Sigmoid colon (tissue), 7 donors: ENCODE data around the gene INTS11. TPM values are rescaled to one million over a fixed set of nuclear protein-coding genes. Genes with fewer than 3 reads are reported as not detected.

ENCODE experiments used
- DNase-seq: peaks from one replicate; pipeline ENCODE4 v3.0.0-alpha.2; 2019
- H3K27ac ChIP-seq, 4 donors: fragments of 200-600 bp; sonication (generic); one replicate each; pipeline ENCODE4 v1.5.1; 2016 to 2019; ENCODE audit warnings: mild to moderate bottlenecking in 1 of 4
- H3K27me3 ChIP-seq, 3 donors: fragments of 200-600 bp; sonication (generic); one replicate each; pipeline ENCODE4 v1.5.1; 2019; ENCODE audit warnings: mild to moderate bottlenecking in 1 of 3
- H3K36me3 ChIP-seq, 4 donors: fragments of 200-600 bp; sonication (generic); one replicate each; pipeline ENCODE4 v1.5.1; 2016 to 2019
- H3K4me1 ChIP-seq, 4 donors: fragments of 200-600 bp; sonication (generic); one replicate each; pipeline ENCODE4 v1.5.1; 2017 to 2019
- H3K4me3 ChIP-seq, 4 donors: fragments of 200-600 bp; sonication (generic); one replicate each; pipeline ENCODE4 v1.5.1; 2017 to 2019; ENCODE audit warnings: mild to moderate bottlenecking in 2 of 4, moderate library complexity in 1 of 4
- H3K9me3 ChIP-seq, 4 donors: fragments of 200-600 bp in 3 of 4; sonication (generic) in 3 of 4; one replicate each; pipeline versions ENCODE4 v1.5.1 to v1.6.1; 2013 to 2019
- CTCF ChIP-seq, 4 experiments: fragments of 450-650 bp in 3 of 4; fragments of 200-600 bp in 1 of 4; IDR thresholded peaks; one replicate each; pipeline ENCODE4 v1.5.1; 2016 to 2019; ENCODE audit warnings: antibody characterized with exemption in 4 of 4, mild to moderate bottlenecking in 3 of 4, moderate library complexity in 2 of 4
- EP300 ChIP-seq, 4 donors: sonication (generic); formaldehyde crosslinking; IDR thresholded peaks; one replicate each; pipeline ENCODE4 v1.6.1; 2017; ENCODE audit warnings: antibody characterized with exemption in 4 of 4
- POLR2A ChIP-seq, 2 donors: fragments of 450-650 bp; IDR thresholded peaks; one replicate each; pipeline ENCODE4 v1.6.1; 2016; ENCODE audit warnings: antibody characterized with exemption in 2 of 2, mild to moderate bottlenecking in 2 of 2, moderate library complexity in 2 of 2
- POLR2AphosphoS5 ChIP-seq, 4 donors: sonication (generic); formaldehyde crosslinking; IDR thresholded peaks; one replicate each; pipeline ENCODE4 v1.6.1; 2017; ENCODE audit warnings: antibody characterized with exemption in 4 of 4
- WGBS, 2 donors: extraction: QIAGEN DNeasy Blood & Tissue Kit; methylation state at CpG; one replicate each; pipeline ENCODE4 v1.1.7; 2013; 5-methylcytosine and 5-hydroxymethylcytosine counted together
- intact Hi-C: fragments of 100-400 bp; cut with DNase I; formaldehyde crosslinking; loops from one replicate; pipeline ENCODE4 v1.15.1; 2023
- polyA plus RNA-seq, 3 donors: library from polyadenylated mRNA; stranded (reverse); fragments of 200-250 nt; gene quantifications; one replicate each; pipeline ENCODE4 v1.2.3, GENCODE V29; 2013
- total RNA-seq, 4 donors: library from RNA; depleted of rRNA; stranded (reverse); fragments of >200 nt; gene quantifications; one replicate each; pipeline ENCODE4 v1.1.0, GENCODE V29; 2016
- donor health status: healthy with polysubstance abuse.
- donor health status: Bipolar disorder and iron deficiency.
- donor health status: healthy.

The INTS11 gene
- total and polyA plus RNA-seq, 7 donors, result 58.3 to 135 (median 87.1) TPM

- Histone ChIP-seq H3K4me3 (no peak overlapping the region), H3K9me3 (no peaks in the 10 kb centered on the region), H3K27ac (no peak overlapping the region), H3K27me3 (peaks cover 15 to 34% (median 32%) of the 10 kb centered on the region in 3 donors), H3K36me3 (no peaks in the 10 kb centered on the region), H3K4me1 (peaks cover 0 to 7% (median 4%) of the 10 kb centered on the region in 4 donors)
- TF ChIP-seq POLR2AphosphoS5 (IDR thresholded peaks at IDR 0.05) (no peak), POLR2A (IDR thresholded peaks at IDR 0.05) (no peak), EP300 (IDR thresholded peaks at IDR 0.05) (no peak), CTCF (IDR thresholded peaks at IDR 0.05) (no peak)
- intact Hi-C loops, result no loop called here
- WGBS, 2 donors, result 40 to 68% methylated on average over 50 of the region's 50 CpGs
- DNase-seq, result no peak
These were observed 37.9 kb downstream of the INTS11 start for GRCh38 chr1:1286313-1287261.

GRCh38 chr1:1285611-1286311 is 38.7 kb downstream of the INTS11 start:
- no peak overlapping the region for H3K4me3 ChIP-seq
- peaks cover 15 to 34% (median 32%) of the 10 kb centered on the region in 3 donors for H3K27me3 ChIP-seq
- intact Hi-C loops, result no loop called here
- H3K36me3 ChIP-seq, result no peaks in the 10 kb centered on the region
- WGBS, 2 donors, result 22 to 68% methylated on average over 37 of the region's 37 CpGs
- H3K27ac ChIP-seq, result no peak overlapping the region
- no peaks in the 10 kb centered on the region for H3K4me1 ChIP-seq
- DNase-seq, result no peak
- H3K9me3 ChIP-seq, result no peaks in the 10 kb centered on the region
- TF ChIP-seq POLR2AphosphoS5 (IDR thresholded peaks at IDR 0.05) (no peak), POLR2A (IDR thresholded peaks at IDR 0.05) (no peak), EP300 (IDR thresholded peaks at IDR 0.05) (no peak), CTCF (IDR thresholded peaks at IDR 0.05) (no peak)

GRCh38 chr1:1285102-1285571 is 39.3 kb downstream of the INTS11 start:
- intact Hi-C loops, result no loop called here
- Histone ChIP-seq H3K9me3 (no peaks in the 10 kb centered on the region), H3K4me1 (no peaks in the 10 kb centered on the region), H3K36me3 (no peaks in the 10 kb centered on the region), H3K27me3 (peaks cover 15 to 34% (median 32%) of the 10 kb centered on the region in 3 donors), H3K27ac (no peak overlapping the region), H3K4me3 (no peak overlapping the region)
- DNase-seq, result peak; percentile 64
- 91 to 93% methylated on average over 22 of the region's 22 CpGs for WGBS, 2 donors
- TF ChIP-seq CTCF (IDR thresholded peaks at IDR 0.05) (no peak), POLR2AphosphoS5 (IDR thresholded peaks at IDR 0.05) (no peak), POLR2A (IDR thresholded peaks at IDR 0.05) (no peak), EP300 (IDR thresholded peaks at IDR 0.05) (no peak)

GRCh38 chr1:1284221-1285101 is 40.0 kb downstream of the INTS11 start:
- Histone ChIP-seq H3K4me3 (no peak overlapping the region), H3K9me3 (no peaks in the 10 kb centered on the region), H3K27ac (no peak overlapping the region), H3K36me3 (no peaks in the 10 kb centered on the region), H3K4me1 (no peaks in the 10 kb centered on the region), H3K27me3 (peaks cover 15 to 34% (median 32%) of the 10 kb centered on the region in 3 donors)
- no peak for DNase-seq
- 79 to 87% methylated on average over 32 of the region's 32 CpGs for WGBS, 2 donors
- intact Hi-C loops, result no loop called here
- TF ChIP-seq POLR2AphosphoS5 (IDR thresholded peaks at IDR 0.05) (no peak), POLR2A (IDR thresholded peaks at IDR 0.05) (no peak), CTCF (IDR thresholded peaks at IDR 0.05) (no peak), EP300 (IDR thresholded peaks at IDR 0.05) (no peak)
